Progenitor cell of endocrine pancreas (in vitro differentiated cells): Measurements from ENCODE around the gene SIL1. TPM values are rescaled to one million over a fixed set of nuclear protein-coding genes. Genes with fewer than 3 reads are reported as not detected.
A peak's percentile ranks its signal among the peaks of the same experiment; 100 is the strongest.
"Not testable (repeated sequence)": the region's sequence is repeated elsewhere in the genome, so short reads cannot be mapped to it uniquely, and the experiment has no call there.

ENCODE experiments used
- DNase-seq: peaks from one replicate; pipeline ENCODE4 v3.0.0; 2021; ENCODE audit warnings: low spot score; ENCODE audit not compliant: unreplicated experiment
- H3K27ac Mint-ChIP-seq: 2 replicates; pipeline ENCODE4 v1.8.0; 2021; ENCODE audit warnings: mild to moderate bottlenecking, moderate library complexity, mixed read lengths
- H3K27me3 Mint-ChIP-seq: 2 replicates; pipeline ENCODE4 v1.8.0; 2021; ENCODE audit warnings: mixed read lengths
- H3K36me3 Mint-ChIP-seq: 2 replicates; pipeline ENCODE4 v1.8.0; 2022; ENCODE audit warnings: mixed read lengths; ENCODE audit not compliant: insufficient read depth
- H3K4me1 Mint-ChIP-seq: 2 replicates; pipeline ENCODE4 v1.8.0; 2021; ENCODE audit warnings: low read depth, mixed read lengths
- H3K4me3 Mint-ChIP-seq: 2 replicates; pipeline ENCODE4 v1.8.0; 2021; ENCODE audit warnings: low read depth, mild to moderate bottlenecking, moderate library complexity, mixed read lengths
- H3K9me3 Mint-ChIP-seq: 2 replicates; pipeline ENCODE4 v1.8.0; 2021; ENCODE audit warnings: low read depth, mixed read lengths
- CTCF ChIP-seq: fragments of 200-600 bp; sonication (generic); IDR thresholded peaks from one replicate; pipeline ENCODE4 v1.5.0; 2021; ENCODE audit warnings: antibody characterized with exemption, mild to moderate bottlenecking; ENCODE audit not compliant: unreplicated experiment
- total RNA-seq: library from RNA; stranded (reverse); gene quantifications from 2 replicates; pipeline ENCODE4 v1.2.1, GENCODE V29; 2021

SIL1 gene
- total RNA-seq, 1 donor from 2014 or later, result 26.0 TPM

- TF ChIP-seq CTCF, result no peak
- Mint-ChIP-seq H3K4me3 (no peak overlapping the region), H3K27ac (no peak overlapping the region), H3K27me3 (no peaks in the 10 kb centered on the region), H3K9me3 (no peaks in the 10 kb centered on the region), H3K36me3 (no peaks in the 10 kb centered on the region), H3K4me1 (peaks cover 17% of the 10 kb centered on the region)
- no peak for DNase-seq
These were observed 1.2 kb upstream of the SIL1 start for GRCh38 chr5:139199321-139199720.

GRCh38 chr5:139196296-139196956 lies 1.7 kb downstream of the SIL1 start:
- Mint-ChIP-seq H3K27ac (no peak overlapping the region), H3K4me3 (peak overlapping the region; percentile 75)

GRCh38 chr5:139194486-139194885 lies 3.7 kb downstream of the SIL1 start:
- no peak for DNase-seq
- Mint-ChIP-seq H3K9me3 (no peaks in the 10 kb centered on the region), H3K4me1 (peaks cover 8% of the 10 kb centered on the region), H3K36me3 (peaks cover 1% of the 10 kb centered on the region), H3K27ac (no peak overlapping the region), H3K4me3 (no peak overlapping the region), H3K27me3 (no peaks in the 10 kb centered on the region)
- TF ChIP-seq CTCF, result no peak

More at GRCh38 chr5:139196296-139196956, 1.7 kb downstream of the SIL1 start:
- Mint-ChIP-seq H3K9me3 (no peaks in the 10 kb centered on the region), H3K36me3 (peaks cover 1% of the 10 kb centered on the region), H3K27me3 (no peaks in the 10 kb centered on the region), H3K4me1 (peaks cover 8% of the 10 kb centered on the region)
- DNase-seq, result no peak
- TF ChIP-seq CTCF, result no peak

- Mint-ChIP-seq H3K36me3 (peaks cover 1% of the 10 kb centered on the region), H3K27me3 (no peaks in the 10 kb centered on the region), H3K27ac (no peak overlapping the region)
These were observed 4.2 kb downstream of the SIL1 start for GRCh38 chr5:139193928-139194327.

GRCh38 chr5:139192906-139193305 lies 5.3 kb downstream of the SIL1 start:
- H3K27me3 Mint-ChIP-seq, DNase-seq, H3K36me3 Mint-ChIP-seq, H3K27ac Mint-ChIP-seq, H3K4me1 Mint-ChIP-seq, H3K9me3 Mint-ChIP-seq, H3K4me3 Mint-ChIP-seq: not testable (repeated sequence)

More at GRCh38 chr5:139193928-139194327, 4.2 kb downstream of the SIL1 start:
- Mint-ChIP-seq H3K9me3 (no peaks in the 10 kb centered on the region), H3K4me1 (peaks cover 8% of the 10 kb centered on the region), H3K4me3 (no peak overlapping the region)
- DNase-seq, result no peak
- peak; percentile 42 for TF ChIP-seq CTCF

- not testable (repeated sequence) for H3K9me3 Mint-ChIP-seq, DNase-seq, H3K36me3 Mint-ChIP-seq, H3K4me1 Mint-ChIP-seq, H3K27ac Mint-ChIP-seq, H3K27me3 Mint-ChIP-seq, H3K4me3 Mint-ChIP-seq
These were observed 6.2 kb downstream of the SIL1 start for GRCh38 chr5:139191954-139192353.
